SH-SY5Y (cell line): ENCODE results near the gene PKD2.

Experiments
- GATA2 ChIP-seq: IDR thresholded peaks from 2 replicates; pipeline ENCODE4 v1.6.1; 2011; ENCODE audit warnings: mild to moderate bottlenecking, low read depth, low read length
- GATA3 ChIP-seq: IDR thresholded peaks from 2 replicates; pipeline ENCODE4 v1.6.1; 2011; ENCODE audit warnings: low read depth, mild to moderate bottlenecking, low read length, moderate library complexity

The PKD2 gene

DNA sequence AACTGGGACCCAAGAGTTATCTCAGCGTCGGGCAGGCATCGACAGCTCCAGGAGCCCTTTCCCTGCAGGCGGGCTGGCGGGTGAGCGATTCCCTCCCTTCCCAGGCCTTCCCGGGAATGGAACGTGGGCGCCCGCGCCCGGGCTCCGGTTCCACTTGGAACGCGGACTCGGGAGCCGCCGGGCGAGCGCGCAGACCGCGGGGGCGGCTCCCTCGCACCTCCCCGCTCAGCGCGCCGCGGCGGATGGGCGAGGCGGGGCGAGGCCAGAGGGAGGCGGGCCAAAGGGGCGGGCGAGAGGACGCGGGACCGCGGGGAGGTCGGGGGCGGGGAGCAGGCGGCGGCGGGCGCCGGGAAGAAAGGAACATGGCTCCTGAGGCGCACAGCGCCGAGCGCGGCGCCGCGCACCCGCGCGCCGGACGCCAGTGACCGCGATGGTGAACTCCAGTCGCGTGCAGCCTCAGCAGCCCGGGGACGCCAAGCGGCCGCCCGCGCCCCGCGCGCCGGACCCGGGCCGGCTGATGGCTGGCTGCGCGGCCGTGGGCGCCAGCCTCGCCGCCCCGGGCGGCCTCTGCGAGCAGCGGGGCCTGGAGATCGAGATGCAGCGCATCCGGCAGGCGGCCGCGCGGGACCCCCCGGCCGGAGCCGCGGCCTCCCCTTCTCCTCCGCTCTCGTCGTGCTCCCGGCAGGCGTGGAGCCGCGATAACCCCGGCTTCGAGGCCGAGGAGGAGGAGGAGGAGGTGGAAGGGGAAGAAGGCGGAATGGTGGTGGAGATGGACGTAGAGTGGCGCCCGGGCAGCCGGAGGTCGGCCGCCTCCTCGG is at the start of gene PKD2:
PKD2 (plus strand) TSS at position 332 of the 818 bp plus-strand sequence; CDS start at position 431, 99 bp downstream.
- TF ChIP-seq GATA2 (no peak), GATA3 (no peak)

DNA sequence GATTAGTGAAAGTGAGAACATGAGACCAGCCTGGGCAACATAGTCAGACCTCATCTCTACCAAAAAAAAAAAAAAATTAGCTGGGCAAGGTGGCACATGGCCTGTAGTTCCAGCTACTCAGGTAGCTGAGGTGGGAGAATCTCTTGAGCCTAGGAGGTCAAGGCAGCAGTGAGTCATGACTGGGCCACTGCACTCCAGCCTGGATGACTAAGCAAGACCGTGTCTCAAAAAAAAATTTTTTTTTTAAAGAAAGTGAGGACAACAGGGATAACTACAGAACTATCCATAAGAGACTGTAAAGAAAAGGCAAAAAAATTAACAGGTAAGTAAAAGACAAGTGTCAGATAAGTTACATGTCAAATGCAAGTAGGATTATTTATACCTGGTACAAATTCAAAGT is 45.4 kb upstream of the PKD2 start:
- TF ChIP-seq GATA2 (no peak), GATA3 (no peak)

DNA sequence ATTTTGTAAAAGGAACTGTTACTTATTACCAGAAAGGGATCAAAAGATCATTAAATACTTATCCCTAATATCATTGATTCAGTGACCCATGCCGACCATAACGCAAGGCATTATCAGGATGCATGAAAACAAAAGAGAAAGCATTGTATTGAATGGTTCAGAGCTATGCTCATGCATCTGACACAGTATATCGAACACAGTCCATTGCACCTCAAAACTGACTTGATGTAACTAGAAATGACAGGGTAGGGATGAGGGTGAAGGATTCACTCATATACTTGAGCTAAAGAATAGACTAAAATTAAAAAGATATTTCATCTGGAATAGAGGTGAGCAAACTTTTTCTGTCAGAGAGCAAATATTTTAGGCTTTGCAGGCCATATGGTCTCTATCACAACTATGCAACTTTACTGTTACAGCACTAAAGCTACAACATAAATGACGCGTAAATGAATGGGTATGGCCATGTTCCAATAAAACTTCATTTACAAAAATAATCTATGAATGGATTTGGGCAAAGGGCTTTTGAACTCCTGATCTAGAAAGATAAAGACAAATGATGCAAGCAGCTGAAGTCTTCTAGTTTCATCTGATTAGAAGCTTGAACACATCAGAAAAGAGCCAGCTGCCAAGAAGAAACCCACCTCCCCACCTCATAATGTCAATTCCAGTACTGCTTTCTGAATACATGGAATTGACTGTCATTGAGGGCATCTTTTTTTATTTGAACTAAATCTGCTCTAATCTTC is 44.9 kb upstream of the PKD2 start:
- no peak for TF ChIP-seq GATA2
- no peak for TF ChIP-seq GATA3

DNA sequence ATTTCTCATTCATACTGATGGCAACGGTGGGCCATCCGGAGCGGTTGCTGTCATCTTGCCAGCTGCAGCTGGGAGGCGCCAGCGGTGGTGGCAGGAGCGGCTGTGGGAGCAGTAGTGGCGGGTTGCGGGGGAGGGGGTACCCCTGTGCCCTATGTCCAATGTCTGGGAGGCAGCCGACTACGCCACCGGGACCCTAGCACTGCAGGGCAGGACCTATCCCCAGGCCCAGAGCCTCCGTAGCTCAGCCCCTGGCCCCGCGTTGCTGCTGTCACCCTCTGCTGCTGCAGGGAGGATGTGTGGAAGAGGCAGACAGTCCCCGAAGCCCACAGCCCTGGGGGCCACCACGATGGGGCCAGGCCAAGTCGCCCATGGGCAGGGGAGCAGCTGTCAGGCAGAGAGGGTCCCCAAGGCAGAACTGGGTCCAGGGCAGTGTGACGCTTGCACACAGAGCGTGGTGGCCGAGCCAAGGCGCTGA is 41.9 kb upstream of the PKD2 start:
- TF ChIP-seq GATA2: no peak
- no peak for TF ChIP-seq GATA3

DNA sequence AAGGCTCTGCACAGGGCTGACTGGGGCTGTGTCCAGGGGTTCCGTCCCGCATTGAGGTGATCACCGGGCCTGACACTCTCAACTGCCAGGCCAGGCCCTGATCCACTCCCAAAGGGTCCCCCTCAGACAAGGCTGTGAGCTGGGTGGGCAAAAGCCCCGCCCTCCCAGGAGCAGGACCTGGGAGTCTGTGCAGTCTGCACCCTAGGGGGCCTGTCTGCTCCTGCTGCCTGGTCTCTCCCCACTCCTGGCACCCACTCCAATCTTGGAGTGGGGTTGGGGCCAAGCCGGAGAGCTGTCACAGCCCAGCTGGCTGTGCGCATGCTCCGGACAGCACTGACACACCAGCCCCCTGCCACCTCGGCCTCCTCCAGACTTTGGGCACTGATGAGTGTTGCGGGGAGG is 41.3 kb upstream of the PKD2 start:
- no peak for TF ChIP-seq GATA3
- no peak for TF ChIP-seq GATA2

DNA sequence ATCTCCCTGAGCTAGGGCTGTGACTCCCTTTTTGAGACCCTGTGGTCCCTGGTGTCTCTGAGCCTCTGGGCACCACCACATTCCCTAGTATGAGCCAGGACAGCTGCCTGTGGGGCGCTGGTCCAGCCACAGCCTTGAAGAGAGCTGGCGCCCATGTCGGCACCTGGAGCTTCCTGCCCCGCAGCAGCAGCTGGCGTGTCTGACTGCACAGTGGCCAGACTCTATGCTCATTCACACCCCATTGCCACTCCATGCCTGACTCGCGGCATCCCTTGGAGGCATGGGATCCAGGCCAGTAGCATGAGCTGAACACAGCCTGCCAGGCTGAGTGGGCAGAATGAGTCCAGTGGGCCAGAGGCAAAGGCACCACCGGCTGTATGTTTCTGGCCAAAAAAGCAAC is 40.2 kb upstream of the PKD2 start:
- TF ChIP-seq GATA3: no peak
- TF ChIP-seq GATA2: no peak

DNA sequence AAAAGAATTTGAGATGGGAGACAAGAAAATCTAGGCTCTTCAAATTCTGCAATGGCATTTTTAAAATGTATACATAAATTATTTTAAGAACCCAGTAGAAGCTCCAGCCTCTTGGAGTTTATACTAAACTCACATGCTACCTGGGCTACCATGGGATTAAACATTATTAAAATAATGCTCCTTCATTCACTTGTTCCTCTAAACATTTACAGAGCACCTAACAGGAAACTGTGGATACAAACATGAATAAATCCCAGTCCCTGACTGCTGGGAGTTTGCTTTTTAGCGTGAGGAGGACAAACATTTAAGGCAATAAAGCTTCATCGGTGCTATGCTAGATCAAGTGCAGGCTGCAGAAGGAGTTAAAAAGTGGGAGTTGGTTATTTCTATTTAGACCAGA is 37.3 kb upstream of the PKD2 start:
- TF ChIP-seq GATA3 (no peak), GATA2 (no peak)

DNA sequence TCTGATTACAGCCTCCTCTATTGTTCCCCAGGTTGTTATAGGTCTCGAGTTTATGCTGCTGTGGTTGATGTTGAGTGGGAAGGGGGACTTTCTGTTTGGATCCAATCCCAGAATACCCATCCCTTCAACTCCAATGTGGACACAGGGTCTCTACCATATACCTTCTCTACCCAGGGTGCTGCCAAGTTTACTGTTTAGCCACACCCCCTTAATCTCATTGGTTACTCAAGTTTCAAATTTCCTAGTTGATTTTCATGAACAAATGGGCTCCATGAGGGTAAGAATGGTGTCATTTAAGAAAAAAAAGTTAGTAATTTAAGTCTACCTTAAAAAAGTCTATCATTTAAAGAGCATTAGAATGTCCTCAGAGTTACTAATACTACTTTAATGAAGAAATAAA is 35.6 kb upstream of the PKD2 start:
- TF ChIP-seq GATA3: no peak
- TF ChIP-seq GATA2: no peak

DNA sequence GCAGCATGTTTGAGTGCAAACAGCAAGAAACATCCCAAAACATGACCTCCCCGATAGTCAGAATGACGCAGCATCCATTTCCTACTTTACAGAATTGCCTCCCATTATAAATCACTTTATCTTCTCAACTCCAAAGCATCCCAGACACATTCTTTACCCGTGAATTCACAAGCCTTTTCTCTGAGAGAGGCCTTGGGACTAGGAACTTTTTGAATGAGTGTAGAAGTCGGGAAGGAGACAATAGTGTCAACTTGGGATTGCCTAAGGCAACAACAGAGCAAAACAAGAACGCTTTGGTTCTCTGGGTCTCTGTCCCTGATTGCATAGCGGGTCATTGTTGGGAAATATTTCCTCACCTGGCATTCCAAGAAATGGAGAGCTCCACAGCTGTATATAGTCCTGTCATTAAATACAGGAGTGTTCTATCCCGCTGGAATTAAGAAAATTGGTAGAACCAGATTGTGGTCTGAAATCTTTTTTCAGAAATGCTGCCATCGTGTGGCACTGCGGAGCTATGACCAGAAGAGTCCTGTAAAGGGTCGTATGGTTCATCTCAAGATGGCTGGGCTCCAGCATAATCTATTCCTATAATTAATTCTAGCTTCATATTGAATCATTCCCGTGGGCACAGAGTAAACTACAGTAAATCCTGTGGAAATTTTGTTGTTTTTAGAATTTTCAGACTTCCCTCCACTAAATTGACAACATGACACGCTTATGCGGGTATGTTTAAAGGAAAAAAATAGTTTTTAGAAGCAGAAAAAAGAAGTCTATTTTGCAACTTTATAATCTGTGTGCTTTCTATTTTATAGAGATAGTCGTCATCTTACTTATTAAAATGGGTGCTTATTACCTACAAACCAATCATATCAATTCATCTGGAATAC is 33.9 kb upstream of the PKD2 start:
- TF ChIP-seq GATA3: no peak
- no peak for TF ChIP-seq GATA2

DNA sequence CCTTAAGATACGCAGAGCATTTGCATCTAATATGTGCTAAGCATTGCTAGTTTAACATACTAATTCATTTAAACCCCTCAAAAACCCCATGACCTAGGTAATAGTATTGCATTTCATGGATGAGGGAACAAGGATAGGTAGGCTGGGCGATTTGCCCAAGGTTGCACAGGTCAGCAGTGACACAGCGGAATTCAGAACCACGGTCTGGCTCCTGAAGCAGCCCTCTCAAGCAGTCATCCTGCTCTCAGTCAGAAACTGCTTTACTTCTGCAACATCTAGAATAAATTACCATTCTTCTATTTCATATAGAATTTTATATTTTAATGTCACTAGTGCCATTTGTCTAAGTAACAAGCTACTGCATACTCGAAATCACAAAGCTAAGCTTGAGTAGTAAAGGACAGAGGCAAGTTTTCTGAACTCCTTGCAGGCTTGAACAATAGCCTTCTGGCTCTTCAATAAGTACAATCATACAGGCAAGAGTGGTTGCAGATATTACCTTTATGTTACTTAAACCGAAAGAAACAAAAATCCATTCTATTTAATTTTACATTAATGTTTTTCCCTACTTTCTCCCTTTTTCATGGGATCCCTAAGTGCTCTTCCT is 32.5 kb upstream of the PKD2 start:
- TF ChIP-seq GATA2 (no peak), GATA3 (no peak)

DNA sequence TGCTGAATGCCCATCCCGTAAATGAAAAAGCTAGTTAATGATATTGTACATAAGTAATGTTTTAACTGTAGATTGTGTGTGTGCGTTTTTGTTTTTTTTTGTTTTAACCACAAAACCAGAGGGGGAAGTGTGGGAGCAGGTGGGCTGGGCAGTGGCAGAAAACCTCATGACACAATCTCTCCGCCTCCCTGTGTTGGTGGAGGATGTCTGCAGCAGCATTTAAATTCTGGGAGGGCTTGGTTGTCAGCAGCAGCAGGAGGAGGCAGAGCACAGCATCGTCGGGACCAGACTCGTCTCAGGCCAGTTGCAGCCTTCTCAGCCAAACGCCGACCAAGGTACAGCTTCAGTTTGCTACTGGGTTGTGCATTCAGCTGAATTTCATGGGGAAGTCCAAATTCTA is 32.0 kb upstream of the PKD2 start, which contains the start of gene SPP1:
SPP1 (plus strand) TSS at position 249 of the 400 bp plus-strand sequence. CDS start 1,182 bp downstream, outside the sequence.
- no peak for TF ChIP-seq GATA2
- no peak for TF ChIP-seq GATA3

DNA sequence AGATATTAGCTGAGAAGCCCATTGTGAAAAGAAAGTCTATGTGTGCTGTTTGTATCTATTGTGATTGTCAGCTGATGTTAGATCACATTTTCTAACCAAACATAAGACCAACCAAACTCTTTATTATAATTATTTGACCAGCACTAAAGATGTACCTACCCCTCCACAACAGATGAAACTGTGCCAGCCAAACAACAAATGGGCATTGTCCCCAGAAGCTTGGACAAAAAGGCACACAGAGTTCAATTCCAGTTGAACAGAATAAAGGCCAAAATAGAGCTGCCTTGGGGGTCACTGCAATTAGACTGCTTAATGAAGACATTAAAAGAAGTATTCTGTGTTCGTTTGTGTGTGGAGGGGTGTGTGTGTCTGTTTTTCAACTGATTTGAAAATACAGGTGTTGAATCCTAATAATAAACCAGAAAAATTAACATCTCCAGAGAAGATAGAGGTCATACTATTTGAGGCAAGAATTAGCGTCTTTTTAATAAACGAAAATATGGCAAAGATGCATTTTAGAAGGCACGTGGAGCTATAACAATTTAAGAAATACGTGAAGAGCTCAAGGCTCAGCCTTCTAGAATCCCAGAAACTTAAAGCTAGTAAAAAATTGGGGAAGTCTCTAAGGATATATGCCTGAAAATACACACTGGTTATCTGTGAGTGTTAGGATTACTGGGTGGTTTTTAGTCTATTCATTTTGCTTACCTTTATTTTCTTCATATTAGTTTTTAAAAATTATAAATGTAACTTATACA is 29.7 kb upstream of the PKD2 start:
- TF ChIP-seq GATA2 (no peak), GATA3 (no peak)

DNA sequence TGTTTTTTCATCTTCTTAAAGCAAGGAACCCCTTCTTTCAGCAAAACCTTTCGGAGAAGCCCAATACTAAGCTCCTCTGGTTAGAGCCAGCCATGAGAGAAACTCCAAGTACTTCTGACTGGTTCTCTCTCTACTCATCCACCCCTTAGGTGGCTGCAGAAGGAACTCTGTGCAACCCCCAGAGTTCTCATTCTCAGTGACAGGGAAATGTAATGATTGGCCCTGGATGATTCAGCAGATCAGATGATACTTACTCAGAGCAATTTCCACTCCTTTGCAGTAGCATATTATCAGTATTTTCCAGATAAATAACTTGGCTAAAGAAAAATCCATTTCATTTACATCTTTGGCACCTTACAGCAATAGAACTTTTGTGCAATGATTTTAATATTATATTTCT is 28.8 kb upstream of the PKD2 start:
- TF ChIP-seq GATA2 (no peak), GATA3 (no peak)
